CD4-positive, alpha-beta T cell treated with Interferon gamma for 1 hour (primary cell): ENCODE results near the gene LYRM2.

Experiments
- DNase-seq: peaks from one replicate; pipeline ENCODE4 v3.0.0-alpha.2; 2020

The LYRM2 gene

DNA sequence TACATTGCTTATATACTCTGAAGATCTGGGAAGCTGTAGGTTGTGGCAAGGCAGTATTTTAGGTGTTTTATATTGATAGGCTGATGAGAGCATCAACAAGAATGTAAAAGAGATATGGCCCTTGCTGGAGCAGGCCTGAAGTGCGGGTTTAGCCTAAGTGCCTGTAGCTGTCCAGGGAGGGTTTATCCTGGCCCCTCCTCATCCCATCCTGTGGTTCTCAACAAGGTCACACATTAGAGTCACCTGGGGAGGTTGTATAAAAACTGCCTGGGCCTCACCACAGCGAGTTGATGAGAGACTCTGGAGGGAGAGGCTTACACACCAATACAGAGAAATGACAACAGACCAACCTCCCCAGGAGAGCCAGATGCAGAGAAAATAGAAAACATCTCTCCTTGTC is 48.4 kb downstream of the LYRM2 start:
- DNase-seq = no peak

DNA sequence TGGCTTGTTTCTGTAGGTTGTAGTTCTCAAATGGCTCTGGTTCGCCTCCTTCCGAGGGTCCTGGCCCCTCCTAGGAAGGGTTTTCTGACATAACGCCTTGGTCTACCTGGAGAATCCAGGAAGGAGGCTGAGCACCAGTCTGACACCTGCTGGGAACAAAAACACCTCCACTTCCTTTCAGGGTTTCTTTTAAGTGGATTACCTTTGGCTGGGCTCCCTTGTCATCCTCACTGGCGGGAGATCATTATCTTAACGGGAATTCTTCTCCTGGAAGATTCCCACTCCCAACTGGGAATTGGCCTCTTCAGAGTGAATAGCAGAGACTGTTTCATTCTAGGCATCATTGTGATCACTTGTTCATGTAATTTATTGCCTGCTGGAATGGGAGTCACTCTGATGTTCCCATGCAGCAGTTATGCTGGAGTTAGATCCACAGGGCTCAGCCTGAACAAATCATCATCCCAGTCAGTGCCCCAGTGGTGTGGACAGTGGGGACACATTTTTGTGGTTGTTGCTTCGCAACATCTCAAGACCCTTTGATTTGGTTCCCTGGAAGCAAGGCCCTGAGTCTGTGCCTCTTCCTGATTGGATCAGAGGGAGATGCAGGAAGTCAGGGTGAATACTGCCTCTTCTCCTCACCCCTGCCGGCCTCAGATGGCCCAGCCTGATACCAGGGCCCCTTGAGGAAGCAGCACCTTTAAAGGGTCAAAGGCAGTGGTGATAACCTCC is 49.1 kb downstream of the LYRM2 start:
- no peak for DNase-seq

DNA sequence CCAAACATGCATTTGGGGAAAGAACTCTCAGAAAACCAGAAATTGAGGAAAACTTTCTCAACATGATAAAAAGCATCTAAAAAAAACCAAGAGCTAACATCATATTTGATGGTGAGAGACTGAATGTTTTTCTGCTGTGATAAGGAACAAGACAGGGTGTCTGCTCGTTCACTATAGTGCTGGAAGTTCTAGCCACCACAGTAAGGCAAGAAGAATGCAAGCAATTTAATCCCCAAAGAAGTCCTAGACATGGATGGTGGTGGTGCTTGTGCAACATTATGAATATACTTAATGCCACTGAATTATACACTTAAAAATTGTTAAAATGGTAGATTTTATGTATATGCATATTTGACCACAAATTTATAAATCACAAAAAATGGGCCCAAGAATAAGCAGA is 53.4 kb downstream of the LYRM2 start:
- DNase-seq = no peak

DNA sequence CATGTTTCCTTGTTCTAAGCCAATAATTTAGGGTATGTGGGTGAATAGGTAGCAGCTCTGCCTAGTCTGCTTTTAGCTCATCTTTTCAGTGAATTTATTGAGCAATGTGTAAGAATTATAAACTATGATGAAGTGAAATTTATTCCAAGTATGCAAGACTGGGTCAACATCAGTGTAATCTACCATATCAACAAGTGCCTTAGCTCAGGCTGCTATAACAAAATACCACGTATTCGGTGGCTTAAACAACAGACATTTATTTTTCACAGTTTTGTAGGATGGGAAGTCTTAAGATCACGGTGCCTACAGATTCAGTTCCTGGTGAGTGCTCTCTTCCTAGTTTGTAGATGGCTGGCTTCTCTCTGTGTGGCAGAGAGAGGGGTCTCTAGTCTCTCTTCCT is 54.0 kb downstream of the LYRM2 start:
- DNase-seq = no peak

DNA sequence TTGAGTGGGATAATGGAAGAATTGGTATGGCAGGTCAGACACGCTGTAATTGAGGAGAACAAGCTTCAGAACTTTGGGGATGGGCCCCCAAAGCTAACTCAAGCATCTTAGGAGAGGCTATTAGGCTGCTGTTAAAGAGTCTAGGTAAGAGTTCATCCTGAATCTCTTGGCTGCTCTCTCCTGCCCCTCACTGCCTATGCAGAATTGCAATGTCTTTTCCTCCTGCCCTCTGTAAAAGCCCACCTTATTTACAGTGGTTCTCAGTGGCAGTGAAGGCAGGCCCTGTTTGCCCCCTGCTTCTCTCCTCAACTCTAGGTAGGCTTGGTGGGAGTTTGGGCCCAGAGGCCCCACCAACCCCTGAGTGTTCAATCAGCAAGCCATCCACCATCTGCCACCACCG is 55.0 kb downstream of the LYRM2 start:
- DNase-seq = no peak

DNA sequence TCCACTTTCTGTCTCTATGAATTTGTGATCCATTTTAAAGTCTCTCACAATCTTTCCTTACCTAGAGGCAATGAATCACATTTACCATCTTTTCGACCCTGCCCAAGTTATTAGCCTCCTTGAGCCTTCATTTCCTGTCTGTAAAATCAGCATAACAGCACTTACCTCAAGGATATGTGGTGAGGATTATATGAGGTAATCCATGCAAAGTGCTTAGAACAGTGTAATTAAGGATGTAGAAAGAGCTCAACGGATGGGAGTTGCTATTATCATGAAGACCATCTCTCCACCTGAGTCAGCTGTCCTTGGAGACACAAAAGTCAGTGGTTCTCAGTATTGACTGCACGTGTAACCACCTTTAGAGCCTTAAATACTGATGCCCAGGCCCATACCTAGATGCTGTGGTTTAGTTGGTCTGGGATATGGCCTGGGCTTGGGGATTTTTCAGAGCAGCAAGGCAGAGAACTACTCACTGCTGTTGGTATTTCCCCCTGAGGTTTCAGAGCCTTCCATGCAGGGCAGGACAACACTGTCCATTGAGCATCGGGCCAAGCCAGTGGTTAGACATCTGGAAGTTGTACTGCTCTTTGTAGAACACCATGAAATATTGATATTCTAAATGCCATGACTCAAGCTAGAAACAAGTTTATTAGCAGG is 55.8 kb downstream of the LYRM2 start:
- no peak for DNase-seq

DNA sequence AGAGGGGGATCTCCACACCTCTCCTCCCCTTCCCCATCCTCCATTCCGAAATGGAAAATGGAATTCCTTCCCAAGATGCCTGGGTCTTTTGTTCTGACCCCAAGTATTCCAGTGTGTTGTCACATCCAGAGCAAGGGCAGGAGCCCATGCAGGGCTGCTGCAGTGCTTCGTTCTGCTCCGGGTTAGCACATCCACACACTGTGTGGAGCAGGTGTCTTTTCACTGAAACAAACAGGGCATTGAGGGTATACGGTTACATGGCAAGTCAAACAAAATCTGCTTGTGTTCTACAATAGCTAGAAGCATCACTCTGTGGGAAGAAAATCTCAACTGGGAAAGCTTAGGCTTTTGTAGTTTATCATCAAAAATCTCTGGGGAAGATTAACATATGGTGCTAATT is 56.9 kb downstream of the LYRM2 start:
- no peak for DNase-seq

DNA sequence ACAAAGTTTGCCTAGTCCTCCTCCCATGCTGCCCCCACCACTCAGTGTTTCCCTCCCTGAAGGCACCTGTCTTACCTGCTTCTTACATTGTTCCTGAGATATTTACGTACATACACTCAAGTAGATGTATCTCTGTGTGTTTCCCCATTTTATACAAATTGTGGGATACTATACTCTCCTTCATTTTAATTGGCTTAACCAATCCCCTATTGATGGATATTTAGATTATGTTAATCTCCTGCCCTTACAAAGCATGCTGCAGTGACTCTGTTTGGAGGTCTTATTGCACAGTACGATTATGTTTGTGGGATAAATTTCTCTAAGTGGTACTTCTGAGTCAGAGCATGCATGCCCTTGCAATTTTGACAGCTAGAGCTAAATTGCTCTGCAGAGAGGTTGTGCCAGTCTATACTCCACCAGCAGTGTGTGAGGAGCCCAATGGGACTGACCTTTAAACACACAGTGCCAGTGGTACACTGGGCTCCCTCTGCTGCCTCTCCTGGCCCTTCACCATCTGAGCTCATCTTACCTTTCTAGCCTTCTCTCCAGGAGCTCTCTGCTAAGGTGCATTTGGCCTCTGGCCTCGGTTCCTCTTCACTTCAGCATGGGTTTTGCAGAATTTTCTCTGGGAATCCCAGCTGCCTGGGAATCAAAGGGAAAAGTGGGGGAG is 57.4 kb downstream of the LYRM2 start:
- DNase-seq = no peak

DNA sequence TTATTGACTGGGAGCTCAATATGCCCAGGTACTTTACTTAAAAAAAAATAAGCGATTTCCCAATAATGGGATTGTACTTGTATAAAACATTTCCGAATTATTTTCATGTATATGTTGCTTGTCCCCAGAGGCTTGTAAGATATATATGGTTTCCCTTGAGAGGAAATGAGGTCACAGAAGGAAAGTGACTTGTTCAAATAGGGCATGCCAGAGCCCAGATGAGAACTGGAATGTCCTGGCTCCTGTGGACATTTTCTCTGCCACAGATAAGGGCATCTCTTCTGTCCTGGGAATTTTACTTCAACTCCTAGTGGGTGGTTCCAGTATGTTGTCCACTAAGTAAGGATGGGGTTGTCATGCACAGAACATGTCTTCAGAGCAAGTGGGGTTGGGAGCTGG is 63.0 kb downstream of the LYRM2 start:
- DNase-seq = no peak

DNA sequence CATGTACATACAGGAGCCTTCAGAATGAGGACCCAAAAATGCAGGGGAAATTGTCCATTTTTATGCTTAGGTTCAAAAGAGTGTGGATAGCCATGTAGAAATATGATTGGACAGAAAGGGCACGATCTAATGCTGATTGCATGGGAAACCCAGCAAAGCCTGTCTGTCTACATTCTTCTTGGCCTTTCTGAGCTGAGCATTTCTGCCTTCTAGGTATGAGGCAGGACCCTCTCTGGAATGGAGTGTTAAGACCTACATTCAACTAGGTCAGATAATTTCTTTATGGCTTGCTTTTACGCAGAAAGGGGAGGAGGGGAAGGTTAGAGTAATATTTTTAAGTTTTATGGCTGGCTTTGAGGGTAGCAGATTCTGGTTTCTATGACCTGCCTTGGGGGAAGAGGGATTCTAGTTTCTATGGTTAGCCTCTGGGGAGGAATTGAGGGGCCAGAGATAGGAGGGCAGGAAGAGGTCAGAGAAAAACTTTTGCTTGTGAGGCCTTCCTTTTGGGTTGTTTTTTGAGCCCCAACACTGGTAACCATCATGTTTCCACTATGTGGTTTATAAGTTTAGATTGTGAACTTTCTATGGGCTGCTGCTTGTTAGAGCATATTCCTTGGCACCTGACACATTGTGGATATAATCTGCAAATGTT is 63.5 kb downstream of the LYRM2 start:
- no peak for DNase-seq

DNA sequence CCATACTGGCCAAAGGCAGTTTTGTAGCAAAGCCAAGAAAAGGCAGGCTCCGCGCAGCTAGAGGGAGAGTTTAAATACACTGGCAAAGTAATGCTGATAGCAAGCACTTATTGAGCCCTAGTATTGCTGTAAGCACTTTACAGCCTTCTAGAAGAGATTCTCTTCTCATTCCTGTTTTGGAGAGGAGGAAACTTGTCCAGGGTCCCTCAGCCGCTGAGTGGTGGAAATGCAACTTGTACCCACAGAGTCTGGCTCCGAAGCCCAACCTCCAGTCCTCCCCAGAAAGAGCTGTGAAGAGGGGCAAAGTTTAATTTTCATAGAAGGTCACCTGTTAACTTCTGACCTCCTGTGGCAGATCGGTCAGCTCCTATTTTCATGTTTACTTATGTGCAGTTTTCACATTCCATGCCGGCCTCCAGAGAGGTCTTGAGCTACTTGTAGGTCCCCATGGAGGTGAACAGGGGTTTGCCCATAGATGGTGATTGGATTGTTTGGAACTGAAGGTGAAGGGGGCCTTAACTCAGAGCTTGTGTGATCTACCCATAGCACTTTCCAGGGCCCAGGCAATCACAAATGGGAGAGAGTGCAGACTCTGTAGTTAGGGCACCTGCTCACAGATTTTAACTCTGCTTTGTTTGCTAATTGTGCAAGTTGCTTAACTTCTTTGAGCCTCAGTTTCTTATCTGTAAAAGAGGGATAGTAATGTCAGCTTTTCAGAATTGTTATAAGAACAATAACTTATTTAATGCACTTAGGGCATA is 70.7 kb downstream of the LYRM2 start:
- DNase-seq = no peak

DNA sequence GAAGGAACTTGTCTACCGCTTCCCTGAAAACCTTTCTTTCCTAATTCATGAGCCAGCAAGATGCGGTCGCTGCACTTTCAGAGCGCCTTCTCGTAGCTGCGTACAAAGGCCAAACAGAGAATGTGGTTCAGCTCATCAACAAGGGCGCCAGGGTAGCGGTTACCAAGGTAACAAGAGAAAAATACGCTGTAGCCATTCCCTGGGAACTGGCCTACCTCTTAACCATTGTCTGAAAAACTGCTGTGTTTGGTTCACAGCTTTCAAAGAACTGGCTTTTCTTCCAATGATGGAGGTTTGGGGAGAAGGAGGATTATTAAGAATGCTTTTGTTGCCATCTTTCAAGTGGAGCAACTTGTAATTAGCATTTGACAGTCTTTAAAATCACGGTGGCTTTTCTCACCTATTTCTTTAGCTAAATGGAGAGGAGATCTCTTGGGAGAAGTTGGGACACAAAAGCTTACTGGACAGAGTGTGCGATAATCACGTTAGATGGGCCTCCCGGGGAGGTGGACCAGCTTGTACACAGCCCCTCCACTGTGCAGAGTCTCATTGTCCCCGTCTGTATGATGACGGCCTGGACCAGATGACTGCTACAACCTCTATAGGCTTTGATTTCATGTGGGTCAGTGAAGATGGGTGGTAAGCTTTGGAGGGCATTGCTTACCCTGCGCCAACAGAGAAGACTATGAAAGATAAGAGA is 71.5 kb downstream of the LYRM2 start:
- no peak for DNase-seq

DNA sequence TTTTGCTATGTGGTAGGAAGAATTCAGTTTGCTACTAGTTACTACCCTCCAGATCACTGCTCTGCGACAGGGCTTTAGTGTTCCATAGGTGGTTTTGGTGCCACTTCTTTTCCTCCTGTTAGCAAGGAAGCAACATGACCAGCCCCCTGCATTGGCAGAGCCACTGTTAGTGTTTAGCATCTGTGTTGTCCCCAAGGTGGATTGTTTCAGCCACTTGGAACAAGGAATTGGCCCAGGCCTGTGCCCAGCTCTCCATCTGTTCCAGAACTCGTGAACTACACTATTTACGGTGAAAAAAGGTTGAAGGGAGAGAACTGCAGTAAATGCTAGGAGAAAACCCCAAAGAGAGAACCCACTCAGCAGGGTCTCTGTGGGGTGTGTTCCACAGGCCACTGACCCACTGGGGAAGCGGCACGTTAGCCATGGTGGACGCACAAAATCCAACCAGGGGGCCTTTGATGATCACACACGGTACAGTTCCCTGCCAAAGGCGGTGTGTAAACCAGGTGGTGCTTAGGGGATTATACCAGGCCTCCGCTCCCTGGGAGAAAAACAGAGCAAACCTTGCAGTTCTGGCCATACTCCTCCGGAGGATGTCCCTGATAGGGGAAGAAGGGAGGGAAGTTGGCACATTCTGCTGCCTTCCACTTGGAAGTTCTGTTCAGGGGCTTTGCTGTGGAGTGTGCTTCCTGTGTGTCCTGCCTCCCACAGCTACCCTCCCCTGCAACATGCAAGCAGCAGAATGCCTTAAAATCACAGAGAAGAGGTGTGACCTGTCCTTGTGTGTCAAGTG is 72.3 kb downstream of the LYRM2 start:
- DNase-seq = no peak

DNA sequence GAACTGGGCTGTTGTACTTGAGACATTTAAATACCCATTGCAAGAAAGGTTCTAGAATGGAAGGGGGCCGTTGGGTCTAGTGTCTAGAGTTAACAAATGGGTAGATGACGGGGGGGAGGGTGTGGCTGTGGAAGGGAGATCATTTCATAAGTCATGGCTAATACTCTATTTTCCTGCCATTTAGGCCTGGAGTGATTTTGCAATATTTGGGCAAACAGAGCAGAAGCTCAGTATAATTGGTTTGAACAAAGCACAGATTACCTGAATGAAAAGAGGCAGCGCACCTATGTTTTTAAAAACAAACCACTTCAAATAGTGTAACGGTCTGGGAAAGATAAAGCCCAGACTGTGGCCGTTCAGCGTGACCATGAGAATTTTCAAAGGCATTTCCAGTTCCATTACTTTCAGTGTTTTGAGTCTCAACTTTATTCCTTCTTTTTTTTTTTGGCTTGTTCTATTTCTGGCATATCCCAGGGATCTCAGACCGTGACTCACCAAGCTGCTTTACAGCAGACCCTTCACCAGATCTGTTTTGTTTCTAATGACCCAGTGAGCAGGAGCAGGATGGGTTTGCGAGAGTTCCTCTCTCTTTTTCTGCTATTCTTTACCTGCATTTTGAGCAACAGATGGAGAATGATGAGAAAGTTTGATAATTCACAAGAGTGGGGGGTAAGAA is 73.7 kb downstream of the LYRM2 start:
- DNase-seq = no peak

DNA sequence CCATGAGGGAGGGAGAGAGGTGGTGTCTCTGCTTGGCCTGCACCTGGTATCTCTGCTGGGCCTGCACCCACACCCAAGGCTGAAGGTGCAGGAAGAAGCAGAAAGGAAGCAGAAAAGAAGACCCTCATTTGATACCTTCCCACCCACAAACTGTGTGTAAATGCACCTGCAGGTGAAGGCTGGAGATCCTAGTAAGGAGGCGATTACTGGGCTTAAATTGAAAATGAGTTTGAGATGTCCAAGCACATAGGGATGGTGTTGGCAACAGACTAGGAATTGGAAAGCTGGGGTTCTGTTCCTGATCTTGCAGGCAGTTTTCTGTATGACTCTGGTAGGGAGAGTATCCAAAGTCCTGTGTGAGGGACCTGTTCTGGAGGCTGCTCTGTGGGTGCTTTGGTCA is 74.7 kb downstream of the LYRM2 start:
- DNase-seq = no peak

DNA sequence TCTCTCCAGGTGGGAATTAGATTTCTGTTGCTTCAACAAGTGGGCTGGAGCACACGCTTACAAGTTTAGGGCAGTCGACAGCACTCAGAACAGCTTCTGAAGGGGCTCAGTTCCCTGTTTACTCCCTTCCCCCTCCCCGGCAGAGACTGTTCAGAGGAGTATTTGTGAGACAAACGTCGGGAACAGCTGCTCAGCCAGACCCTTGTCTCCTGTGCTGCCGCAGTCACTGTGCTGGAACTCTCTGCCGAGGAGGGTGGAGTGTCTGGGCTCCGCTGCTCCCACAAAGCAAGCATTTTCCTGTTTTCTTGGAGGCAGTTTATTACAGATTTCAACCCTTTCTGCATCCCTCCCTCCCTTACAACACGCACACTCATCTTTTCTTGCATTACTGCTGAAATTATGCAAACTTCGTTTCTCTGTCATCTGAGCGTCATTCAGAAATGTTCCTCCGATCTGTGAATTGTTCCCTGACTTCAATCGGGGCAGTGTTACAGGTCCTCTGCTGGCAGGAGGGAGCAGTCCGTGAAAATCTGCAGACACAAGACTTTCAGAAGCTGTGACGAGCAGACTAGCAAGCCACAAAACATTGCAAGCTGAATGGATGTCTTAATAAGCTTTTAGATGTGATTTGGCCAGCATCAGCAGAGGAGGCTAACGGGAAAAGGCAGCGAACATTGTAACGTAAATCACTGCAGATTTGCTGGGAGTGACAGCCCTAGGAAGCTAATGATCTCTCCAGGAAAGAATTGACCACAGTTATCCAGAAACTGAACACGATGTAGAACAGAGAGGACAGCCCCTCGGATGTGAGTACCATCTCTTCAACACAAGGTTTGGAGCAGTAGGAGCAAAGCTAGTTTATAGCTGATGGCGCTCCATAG is 76.2 kb downstream of the LYRM2 start:
- no peak for DNase-seq

DNA sequence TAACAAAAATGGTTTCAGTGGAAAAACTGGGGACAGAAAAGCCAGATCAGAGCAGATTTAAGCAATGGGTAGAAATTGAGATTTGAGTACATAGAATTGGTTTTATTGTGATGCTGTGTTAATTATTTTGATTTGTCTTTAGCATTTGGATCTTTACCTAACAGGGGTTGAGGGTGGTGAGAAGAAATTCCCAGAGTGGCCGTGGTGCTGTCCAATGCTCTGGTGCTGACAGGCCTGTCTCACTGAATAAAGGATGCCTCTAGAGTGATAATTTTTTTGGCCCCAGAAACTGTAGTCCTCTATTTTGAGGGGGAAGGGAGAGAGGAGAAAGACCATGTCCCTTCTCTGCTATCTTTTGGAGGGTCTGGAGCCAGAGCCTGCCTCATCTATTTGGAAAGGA is 79.1 kb downstream of the LYRM2 start:
- no peak for DNase-seq

DNA sequence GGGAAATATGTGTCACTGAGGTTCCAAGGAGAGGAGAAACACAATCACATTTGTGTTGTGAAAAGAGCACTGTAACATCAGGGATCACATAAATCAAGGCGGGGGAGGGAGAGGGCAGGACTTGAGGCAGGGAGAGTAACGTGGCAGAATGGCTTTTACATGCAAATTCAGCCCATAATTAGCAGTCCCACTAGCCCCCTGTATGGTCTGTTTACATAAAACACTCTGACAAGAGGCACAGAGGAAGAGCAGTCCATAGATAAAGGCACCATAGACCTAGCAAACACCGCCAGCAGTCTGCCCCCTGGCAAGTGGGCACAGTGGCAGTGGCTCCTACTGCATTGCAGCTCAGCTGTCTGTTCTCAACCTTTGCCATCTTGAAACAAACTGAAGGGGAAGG is 82.7 kb downstream of the LYRM2 start:
- DNase-seq = no peak

DNA sequence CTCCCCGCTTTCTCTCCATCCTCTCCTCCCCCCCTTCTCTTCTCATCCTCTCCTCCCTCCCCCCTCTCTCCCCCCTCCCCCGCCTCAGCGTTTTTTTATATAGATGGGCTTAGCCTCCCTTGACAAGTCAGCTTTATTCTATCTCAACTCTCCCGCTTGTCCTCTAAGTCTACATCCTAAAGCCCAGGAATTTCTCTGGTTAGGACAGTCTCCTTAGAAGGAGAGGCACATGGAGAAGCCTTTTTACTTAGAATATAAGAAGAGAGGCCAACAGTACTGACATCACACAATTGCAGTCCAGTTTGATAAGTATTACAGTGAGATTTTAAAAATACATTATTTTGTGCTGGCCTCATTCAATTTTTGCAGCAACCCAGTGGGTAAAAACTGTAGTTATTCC is 83.5 kb downstream of the LYRM2 start:
- DNase-seq = no peak

DNA sequence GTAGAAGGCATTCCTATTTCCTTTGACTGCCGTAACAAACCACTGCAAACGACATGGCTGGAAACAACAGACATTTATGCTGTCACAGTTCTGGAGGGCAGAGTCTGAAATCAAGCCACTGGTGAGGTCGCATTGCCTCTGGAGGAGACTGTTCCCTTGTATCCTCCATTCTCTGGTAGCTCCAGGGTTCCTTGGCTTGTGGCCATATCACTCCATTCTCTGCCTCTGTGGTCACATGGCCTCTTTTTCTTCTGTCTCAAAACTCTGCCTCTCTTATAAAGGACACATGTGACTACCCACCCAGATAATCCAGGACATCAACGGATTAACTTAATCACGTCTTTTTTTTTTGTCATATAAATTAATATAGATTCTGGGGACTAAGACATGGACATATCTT is 84.4 kb downstream of the LYRM2 start:
- no peak for DNase-seq
